AG10803 (cell line): ENCODE measurements around the gene TBC1D32.
A peak's percentile ranks its signal among the peaks of the same experiment; 100 is the strongest.
"Not testable (repeated sequence)": the region's sequence is repeated elsewhere in the genome, so short reads cannot be mapped to it uniquely, and the experiment has no call there.

ENCODE experiments used
- DNase-seq: peaks from one replicate; pipeline ENCODE4 v3.0.0; 2010; ENCODE audit warnings: low read depth
- H3K4me3 ChIP-seq: 2 replicates; pipeline ENCODE4 v1.5.1; 2011; ENCODE audit warnings: mild to moderate bottlenecking, low read length, control low read depth
- CTCF ChIP-seq: conservative IDR thresholded peaks from 2 replicates; pipeline ENCODE4 v1.5.1; 2011; ENCODE audit warnings: mild to moderate bottlenecking, low read length, control low read depth, inconsistent platforms

TBC1D32 gene

GRCh38 chr6:121321282-121321681 lies 13.0 kb downstream of the TBC1D32 start:
- DNase-seq = no peak
- TF ChIP-seq CTCF = no peak
- no peak overlapping the region for H3K4me3 ChIP-seq

DNA sequence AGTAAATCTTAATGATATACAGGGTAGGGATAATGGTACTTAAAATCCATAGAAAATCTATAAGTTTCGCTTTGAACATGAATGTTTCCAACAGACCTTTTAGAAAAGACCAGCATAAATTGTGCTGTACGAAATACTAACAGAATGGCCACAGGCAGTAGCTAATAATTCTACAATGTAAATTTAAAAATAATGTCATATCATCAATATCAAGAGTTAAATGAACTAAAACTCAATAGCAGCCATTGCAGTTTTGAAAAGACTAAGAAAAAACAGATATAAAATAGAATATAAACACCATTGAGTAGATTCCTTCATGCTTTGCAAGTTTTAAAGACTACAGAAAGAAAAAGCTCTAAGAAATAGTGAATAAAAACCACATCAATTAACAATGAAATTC lies 14.7 kb downstream of the TBC1D32 start:
- no peak for DNase-seq
- no peak overlapping the region for H3K4me3 ChIP-seq
- TF ChIP-seq CTCF = no peak

DNA sequence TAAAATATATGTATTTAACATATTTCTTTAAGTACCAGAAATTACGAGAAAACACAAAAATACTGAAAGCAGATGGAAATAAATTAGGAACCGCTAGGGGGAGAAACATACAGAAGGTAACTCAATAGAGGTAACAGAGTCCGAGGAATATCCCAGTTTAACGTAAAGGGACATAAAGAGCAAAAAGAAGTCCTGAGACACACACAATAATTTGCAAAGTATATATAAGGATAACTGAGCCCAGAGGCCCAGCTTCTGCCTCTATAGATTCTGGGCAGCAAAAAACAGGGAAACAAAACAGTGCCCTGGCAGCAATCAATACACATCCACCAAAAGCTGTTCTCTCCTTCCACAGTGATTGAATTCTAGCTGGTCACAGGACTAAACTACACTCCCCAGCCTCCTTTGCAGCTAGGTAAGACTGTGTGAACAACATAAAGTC lies 15.1 kb downstream of the TBC1D32 start:
- TF ChIP-seq CTCF = peak; percentile 62
- peak; percentile 24 for DNase-seq
- H3K4me3 ChIP-seq = peak overlapping the region; percentile 32

- no peak overlapping the region for H3K4me3 ChIP-seq
- no peak for TF ChIP-seq CTCF
- DNase-seq = no peak
These were observed 19.7 kb downstream of the TBC1D32 start for GRCh38 chr6:121314381-121315112.

GRCh38 chr6:121311814-121312213 lies 22.5 kb downstream of the TBC1D32 start:
- H3K4me3 ChIP-seq, DNase-seq: not testable (repeated sequence)

DNA sequence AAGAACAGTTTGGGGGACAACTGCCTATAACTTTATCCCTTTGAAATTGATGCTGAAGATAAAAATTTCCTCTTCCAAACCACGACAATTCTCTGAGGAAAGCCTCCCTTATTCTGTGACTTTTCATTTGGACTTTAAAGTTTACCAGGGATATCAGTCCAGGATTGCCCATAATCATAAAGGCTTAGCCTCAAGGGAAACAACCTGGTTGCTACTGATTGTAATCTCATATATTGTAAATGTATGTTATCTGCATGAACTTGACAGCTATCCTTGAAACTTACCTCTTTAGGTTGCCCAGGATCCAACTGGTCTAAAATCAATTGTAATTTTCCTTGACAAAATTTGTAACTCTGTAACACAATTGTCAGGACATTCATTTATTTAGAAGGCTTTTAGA lies 23.8 kb downstream of the TBC1D32 start:
- H3K4me3 ChIP-seq = no peak overlapping the region
- DNase-seq = peak; percentile 2
- no peak for TF ChIP-seq CTCF

DNA sequence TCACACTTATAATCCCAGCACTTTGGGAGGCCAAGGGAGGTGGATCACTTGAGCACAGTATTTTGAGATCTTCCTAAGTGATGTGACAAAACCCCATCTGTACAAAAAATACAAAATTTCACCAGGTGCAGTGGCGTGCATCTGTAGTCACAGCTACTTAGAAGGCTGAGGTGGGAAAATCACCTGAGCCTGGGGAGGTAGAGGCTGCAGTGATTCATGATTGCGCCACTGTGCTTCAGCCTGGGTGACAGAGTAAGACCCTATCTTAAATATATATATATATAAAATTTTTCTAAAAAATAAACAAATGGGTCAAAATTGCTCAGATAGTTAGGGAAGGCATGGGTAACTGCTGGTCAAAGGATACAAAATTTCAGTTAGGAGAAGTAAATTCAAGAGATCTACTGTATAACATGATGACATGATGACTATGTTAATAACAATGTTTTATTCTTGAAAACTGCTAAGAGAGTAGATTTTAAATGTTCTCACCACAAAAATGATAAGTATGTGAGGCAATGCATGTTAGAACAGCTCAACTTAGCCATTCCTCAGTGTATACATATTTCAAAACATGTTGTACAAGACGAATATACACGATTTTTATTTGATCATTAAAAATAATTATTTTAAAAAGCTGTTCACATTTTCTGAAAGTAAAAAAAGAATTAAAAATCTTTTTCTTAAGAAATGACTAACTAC lies 24.4 kb downstream of the TBC1D32 start:
- no peak overlapping the region for H3K4me3 ChIP-seq
- DNase-seq = peak; percentile 69
- TF ChIP-seq CTCF = no peak
